ENCODE measurements around the gene IL2RA. TPM values are rescaled to one million over a fixed set of nuclear protein-coding genes. Genes with fewer than 3 reads are reported as not detected.

The IL2RA gene
- total RNA-seq, 1 experiment from 2014 or later: 0.59 TPM

GRCh38 chr10:6025683-6026255 lies 36.4 kb downstream of the IL2RA start:
- Histone ChIP-seq H3K4me1 (ENCODE audit: control insufficient read depth in 1 of 2, insufficient read depth in 2 of 2, low read length in 2 of 2) (no peaks in the 10 kb centered on the region), H3K4me3 (replicated peaks in 1 of 2; ENCODE audit: low read depth in 1 of 2, low read length in 2 of 2) (no peak overlapping the region), H3K4me2 (ENCODE audit: low read length) (no peak overlapping the region), H3K9ac (ENCODE audit: low read length) (no peak overlapping the region), H3K27me3 (ENCODE audit: insufficient read depth, low read length) (no peaks in the 10 kb centered on the region), H3K27ac (ENCODE audit: low read depth, low read length) (no peak overlapping the region), H3K36me3 (ENCODE audit: control insufficient read depth in 1 of 2, insufficient read depth in 2 of 2, low read length in 2 of 2) (no peaks in the 10 kb centered on the region), H4K20me1 (ENCODE audit: insufficient read depth) (no peaks in the 10 kb centered on the region), H3K9me2 (ENCODE audit: insufficient read depth) (no peaks in the 10 kb centered on the region), H3K9me3 (ENCODE audit: control insufficient read depth in 1 of 2, insufficient read depth in 1 of 2, low read depth in 1 of 2, low read length in 2 of 2) (peaks cover 8 to 10% of the 10 kb centered on the region in 2 experiments; a peak in 3 of 4 replicates), H3K79me2 (ENCODE audit: insufficient read depth, low read length) (no peaks in the 10 kb centered on the region), H2AFZ (ENCODE audit: low read depth, low read length, poor library complexity, severe bottlenecking) (no peak overlapping the region)
- ATAC-seq: no peak
- ChIA-PET POLR2A (no interaction called here), CTCF (no interaction called here), RAD21 (ENCODE audit: low non-redundant PET in 1 of 2, low total read pairs in 2 of 2, uncharacterized antibody in 2 of 2, unreplicated experiment in 2 of 2) (no interaction called here)
- intact Hi-C loops (cut with micrococcal nuclease): no loop called here
- no peak for DNase-seq (ENCODE audit: low read depth, low spot score)
- no TSS peak for BruUV-seq (replicated peaks)
- TF ChIP-seq ZFX (IDR thresholded peaks at IDR 0.05) (no peak), RAD21 (IDR thresholded peaks at IDR 0.05; ENCODE audit: low read depth) (no peak), POLR2A (IDR thresholded peaks at IDR 0.05; ENCODE audit: borderline replicate concordance, extremely low read depth, insufficient read depth, insufficient read length) (no peak), JUND (IDR thresholded peaks at IDR 0.05) (no peak), SRF (IDR thresholded peaks at IDR 0.05; ENCODE audit: low read depth) (no peak), EZH2phosphoT487 (IDR thresholded peaks at IDR 0.05; ENCODE audit: borderline replicate concordance) (no peak), ELF1 (IDR thresholded peaks at IDR 0.05; ENCODE audit: borderline replicate concordance, low read depth) (no peak), REST (IDR thresholded peaks at IDR 0.05; ENCODE audit: low read depth) (no peak), MAX (IDR thresholded peaks at IDR 0.05) (no peak), TCF7L2 (IDR thresholded peaks at IDR 0.05; ENCODE audit: borderline replicate concordance, extremely low read depth, insufficient read depth, insufficient read length) (no peak), YY1 (IDR thresholded peaks at IDR 0.05; ENCODE audit: extremely low read depth, insufficient replicate concordance, low read depth, low read length) (no peak), ZNF274 (IDR thresholded peaks at IDR 0.05; ENCODE audit: low read depth, low read length) (no peak), EGR1 (IDR thresholded peaks at IDR 0.05; ENCODE audit: low read depth) (no peak), CBX3 (IDR thresholded peaks at IDR 0.05; ENCODE audit: low read depth) (no peak)

Data from HCT116 (cell line).